Measurements from ENCODE around the gene BLCAP.

BLCAP gene

GRCh38 chr20:37570419-37570818 lies 42.7 kb upstream of the BLCAP start:
- TF ChIP-seq CTCF (IDR thresholded peaks at IDR 0.05; ENCODE audit: extremely low read depth, missing control alignments): no peak
- DNase-seq (ENCODE audit: low spot score): no peak

- no peak for TF ChIP-seq CTCF (IDR thresholded peaks at IDR 0.05; ENCODE audit: extremely low read depth, missing control alignments)
- DNase-seq (ENCODE audit: low spot score): no peak
Observed at GRCh38 chr20:37567671-37568588, 40.3 kb upstream of the BLCAP start.

- no peak for DNase-seq (ENCODE audit: low spot score)
- no peak for TF ChIP-seq CTCF (IDR thresholded peaks at IDR 0.05; ENCODE audit: extremely low read depth, missing control alignments)
Observed at GRCh38 chr20:37567331-37567665, 39.6 kb upstream of the BLCAP start.

GRCh38 chr20:37566590-37567330 lies 39.1 kb upstream of the BLCAP start:
- DNase-seq (ENCODE audit: low spot score): no peak

GRCh38 chr20:37565134-37565811 lies 37.6 kb upstream of the BLCAP start:
- no peak for TF ChIP-seq CTCF (IDR thresholded peaks at IDR 0.05; ENCODE audit: extremely low read depth, missing control alignments)
- DNase-seq (ENCODE audit: low spot score): no peak

More at GRCh38 chr20:37566590-37567330, 39.1 kb upstream of the BLCAP start:
- no peak for TF ChIP-seq CTCF (IDR thresholded peaks at IDR 0.05; ENCODE audit: extremely low read depth, missing control alignments)

GRCh38 chr20:37564388-37565133 lies 36.9 kb upstream of the BLCAP start:
- TF ChIP-seq CTCF (IDR thresholded peaks at IDR 0.05; ENCODE audit: extremely low read depth, missing control alignments): peak; percentile 96
- DNase-seq (ENCODE audit: low spot score): peak; percentile 81

Measured in GM20000 (cell line).